ENCODE results near the gene SRD5A2. TPM values are rescaled to one million over a fixed set of nuclear protein-coding genes. Genes with fewer than 3 reads are reported as not detected.

Gene SRD5A2, protein sequence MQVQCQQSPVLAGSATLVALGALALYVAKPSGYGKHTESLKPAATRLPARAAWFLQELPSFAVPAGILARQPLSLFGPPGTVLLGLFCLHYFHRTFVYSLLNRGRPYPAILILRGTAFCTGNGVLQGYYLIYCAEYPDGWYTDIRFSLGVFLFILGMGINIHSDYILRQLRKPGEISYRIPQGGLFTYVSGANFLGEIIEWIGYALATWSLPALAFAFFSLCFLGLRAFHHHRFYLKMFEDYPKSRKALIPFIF
- not detected for total RNA-seq

GRCh38 chr2:31580321-31581117 is at the start of gene SRD5A2:
TSS of gene SRD5A2 (minus strand) at chr2:31580938. CDS start at chr2:31580900, 38 bp downstream.
- H3K4me1 Mint-ChIP-seq = peaks cover 2% of the 10 kb centered on the region
- POLR2A ChIA-PET = no interaction called here

DNA sequence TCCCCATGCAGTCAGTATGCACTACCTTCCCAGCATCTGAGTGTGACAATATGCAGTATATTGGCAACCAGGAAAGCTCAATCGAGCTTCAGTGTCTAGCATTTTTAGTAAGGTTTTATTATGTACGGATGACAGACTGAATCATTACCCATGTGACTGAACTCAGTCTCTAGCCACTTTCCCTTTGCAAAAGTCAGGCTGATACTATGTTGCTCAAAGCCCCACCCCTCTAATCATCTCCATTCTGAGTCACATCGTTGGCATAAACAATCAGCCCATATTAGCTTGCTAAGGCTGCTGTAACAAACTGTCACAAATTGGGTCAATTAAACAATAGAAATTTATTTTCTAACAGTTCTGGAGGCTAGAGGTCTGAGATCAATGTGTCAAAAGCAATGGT is 25.8 kb upstream of the SRD5A2 start:
- CTCF ChIA-PET = no interaction called here
- H3K36me3 Mint-ChIP-seq (ENCODE audit: low read depth) = no peaks in the 10 kb centered on the region
- H3K27me3 Mint-ChIP-seq = peaks cover 2% of the 10 kb centered on the region
- intact Hi-C loops (cut with DNase I, micrococcal nuclease) = no loop called here
- no peak overlapping the region for H3K27ac Mint-ChIP-seq
- H3K4me1 Mint-ChIP-seq = no peaks in the 10 kb centered on the region
- no peak for ATAC-seq
- peaks cover 18% of the 10 kb centered on the region for H3K9me3 Mint-ChIP-seq (ENCODE audit: low read depth)
- no peak overlapping the region for H3K4me3 Mint-ChIP-seq
- DNase-seq = no peak
- POLR2A ChIA-PET = no interaction called here

More at GRCh38 chr2:31580321-31581117, at the start of gene SRD5A2:
- intact Hi-C loops (cut with DNase I, micrococcal nuclease) = no loop called here
- Mint-ChIP-seq H3K9me3 (ENCODE audit: low read depth) (peaks cover 2% of the 10 kb centered on the region), H3K36me3 (ENCODE audit: low read depth) (no peaks in the 10 kb centered on the region), H3K27ac (no peak within 1 kb of the TSS), H3K27me3 (peaks cover 47% of the 10 kb centered on the region), H3K4me3 (no peak within 1 kb of the TSS)
- CTCF ChIA-PET = no interaction called here
- DNase-seq (peak; percentile 5), ATAC-seq (no peak)

GRCh38 chr2:31598694-31599093 is 18.0 kb upstream of the SRD5A2 start:
- no peak overlapping the region for H3K27ac Mint-ChIP-seq
- H3K4me1 Mint-ChIP-seq = no peaks in the 10 kb centered on the region
- intact Hi-C loops (cut with DNase I, micrococcal nuclease) = no loop called here
- POLR2A ChIA-PET = no interaction called here
- CTCF ChIA-PET = no interaction called here
- H3K27me3 Mint-ChIP-seq = peaks cover 2% of the 10 kb centered on the region
- no peak overlapping the region for H3K4me3 Mint-ChIP-seq
- no peak for DNase-seq
- no peaks in the 10 kb centered on the region for H3K36me3 Mint-ChIP-seq (ENCODE audit: low read depth)
- no peak for ATAC-seq
- peaks cover 21% of the 10 kb centered on the region for H3K9me3 Mint-ChIP-seq (ENCODE audit: low read depth)

DNA sequence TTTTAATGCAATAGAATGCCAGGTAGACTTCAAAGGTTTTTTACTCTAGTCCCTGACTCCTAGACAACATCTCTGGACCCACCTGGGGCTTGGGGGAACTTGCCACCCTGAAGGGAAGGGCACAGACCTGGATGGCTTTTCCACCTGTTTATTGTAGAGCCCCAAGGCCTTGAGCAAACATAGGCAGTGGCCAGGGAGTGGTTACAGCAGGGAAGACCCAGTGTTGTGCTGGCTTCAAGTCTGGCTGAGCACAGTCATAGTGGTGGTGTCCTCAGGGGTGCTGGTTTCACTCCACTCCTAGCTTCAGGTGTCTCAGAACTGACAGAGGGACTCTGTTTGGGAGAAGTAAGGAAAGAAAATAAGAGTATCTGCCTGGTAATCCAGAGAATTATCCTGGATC is 5.5 kb upstream of the SRD5A2 start:
- POLR2A ChIA-PET = no interaction called here
- Mint-ChIP-seq H3K4me1 (no peaks in the 10 kb centered on the region), H3K4me3 (no peak overlapping the region), H3K9me3 (ENCODE audit: low read depth) (peaks cover 7% of the 10 kb centered on the region), H3K36me3 (ENCODE audit: low read depth) (no peaks in the 10 kb centered on the region), H3K27ac (no peak overlapping the region), H3K27me3 (peaks cover 37% of the 10 kb centered on the region)
- ATAC-seq (no peak), DNase-seq (no peak)
- CTCF ChIA-PET = interaction anchor here (0.6 to 0.9 kb wide), 2 partner anchors 97 to 194 kb away, joined by 3 to 4 read pairs; no protein-coding TSS in a partner anchor
- intact Hi-C loops (cut with DNase I, micrococcal nuclease) = no loop called here

GRCh38 chr2:31581124-31581795 is 522 bp upstream of the SRD5A2 start:
- intact Hi-C loops (cut with DNase I, micrococcal nuclease) = no loop called here
- Mint-ChIP-seq H3K27ac (no peak overlapping the region), H3K9me3 (ENCODE audit: low read depth) (no peaks in the 10 kb centered on the region), H3K4me3 (no peak overlapping the region), H3K36me3 (ENCODE audit: low read depth) (no peaks in the 10 kb centered on the region), H3K27me3 (peaks cover 48% of the 10 kb centered on the region), H3K4me1 (peaks cover 2% of the 10 kb centered on the region)
- ChIA-PET CTCF (no interaction called here), POLR2A (no interaction called here)
- no peak for ATAC-seq
- no peak for DNase-seq

DNA sequence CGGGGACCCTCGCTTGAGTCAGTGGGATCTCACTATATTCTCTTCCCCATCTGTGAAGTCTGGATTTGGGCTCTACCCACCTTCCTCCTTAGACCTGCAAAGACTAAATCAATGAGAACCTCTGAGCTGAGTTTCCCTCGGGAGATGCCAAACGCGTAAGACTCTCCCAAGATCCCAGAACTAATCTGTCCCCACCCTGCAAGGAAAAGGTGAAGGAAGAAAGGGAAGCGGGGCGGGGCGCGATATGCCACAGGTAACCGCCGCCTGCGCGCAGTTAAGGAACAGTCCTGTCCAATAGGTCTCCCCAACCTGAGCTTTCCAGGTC is 780 bp downstream of the SRD5A2 start:
- Mint-ChIP-seq H3K36me3 (ENCODE audit: low read depth) (no peaks in the 10 kb centered on the region), H3K4me3 (no peak overlapping the region), H3K27ac (no peak overlapping the region), H3K4me1 (peaks cover 2% of the 10 kb centered on the region), H3K9me3 (ENCODE audit: low read depth) (peaks cover 2% of the 10 kb centered on the region), H3K27me3 (peaks cover 47% of the 10 kb centered on the region)
- ATAC-seq (no peak), DNase-seq (no peak)
- ChIA-PET CTCF (no interaction called here), POLR2A (no interaction called here)
- intact Hi-C loops (cut with DNase I, micrococcal nuclease) = no loop called here

GRCh38 chr2:31578316-31578715 is 2.4 kb downstream of the SRD5A2 start:
- H3K27ac Mint-ChIP-seq = no peak overlapping the region
- DNase-seq = no peak
- no peak overlapping the region for H3K4me3 Mint-ChIP-seq
- H3K27me3 Mint-ChIP-seq = peaks cover 43% of the 10 kb centered on the region
- ATAC-seq = no peak
- peaks cover 2% of the 10 kb centered on the region for H3K4me1 Mint-ChIP-seq
- ChIA-PET POLR2A (no interaction called here), CTCF (interaction anchor here (0.7 kb wide), 1 partner anchor 12 kb away, joined by 3 read pairs; no protein-coding TSS in a partner anchor)
- peaks cover 2% of the 10 kb centered on the region for H3K9me3 Mint-ChIP-seq (ENCODE audit: low read depth)
- H3K36me3 Mint-ChIP-seq (ENCODE audit: low read depth) = no peaks in the 10 kb centered on the region
- intact Hi-C loops (cut with DNase I, micrococcal nuclease) = no loop called here

DNA sequence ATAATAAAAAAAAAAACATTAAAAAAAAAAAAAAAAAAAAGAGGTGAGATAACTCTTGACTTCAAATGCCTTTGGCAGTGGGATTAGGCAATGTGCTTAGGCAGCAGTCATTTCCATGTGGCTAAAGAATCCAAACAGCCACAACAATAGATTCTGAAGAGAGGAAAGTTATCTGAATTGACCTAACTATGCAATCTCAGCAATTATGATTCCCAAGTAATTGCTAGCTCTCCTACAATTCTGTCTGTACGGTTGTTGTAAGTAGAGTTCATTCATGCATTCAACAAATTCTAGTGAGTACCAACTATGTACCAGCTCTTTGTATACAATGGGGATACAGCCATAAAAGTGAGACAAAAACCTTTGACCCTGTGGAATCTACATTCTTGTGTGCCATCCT is 3.6 kb downstream of the SRD5A2 start:
- peaks cover 2% of the 10 kb centered on the region for H3K4me1 Mint-ChIP-seq
- ChIA-PET CTCF (no interaction called here), POLR2A (no interaction called here)

GRCh38 chr2:31568585-31569201 is 12.0 kb downstream of the SRD5A2 start:
- ATAC-seq (no peak), DNase-seq (no peak)
- Mint-ChIP-seq H3K36me3 (ENCODE audit: low read depth) (no peaks in the 10 kb centered on the region), H3K4me3 (no peak overlapping the region), H3K4me1 (no peaks in the 10 kb centered on the region), H3K9me3 (ENCODE audit: low read depth) (peaks cover 6% of the 10 kb centered on the region), H3K27me3 (peaks cover 7% of the 10 kb centered on the region), H3K27ac (no peak overlapping the region)
- intact Hi-C loops (cut with DNase I, micrococcal nuclease) = no loop called here
- POLR2A ChIA-PET = no interaction called here
- CTCF ChIA-PET = no interaction called here

More for the DNA sequence above, 3.6 kb downstream of the SRD5A2 start:
- peaks cover 32% of the 10 kb centered on the region for H3K27me3 Mint-ChIP-seq
- intact Hi-C loops (cut with DNase I, micrococcal nuclease) = no loop called here
- ATAC-seq (no peak), DNase-seq (no peak)
- peaks cover 2% of the 10 kb centered on the region for H3K9me3 Mint-ChIP-seq (ENCODE audit: low read depth)
- no peaks in the 10 kb centered on the region for H3K36me3 Mint-ChIP-seq (ENCODE audit: low read depth)
- H3K4me3 Mint-ChIP-seq = no peak overlapping the region
- H3K27ac Mint-ChIP-seq = no peak overlapping the region

DNA sequence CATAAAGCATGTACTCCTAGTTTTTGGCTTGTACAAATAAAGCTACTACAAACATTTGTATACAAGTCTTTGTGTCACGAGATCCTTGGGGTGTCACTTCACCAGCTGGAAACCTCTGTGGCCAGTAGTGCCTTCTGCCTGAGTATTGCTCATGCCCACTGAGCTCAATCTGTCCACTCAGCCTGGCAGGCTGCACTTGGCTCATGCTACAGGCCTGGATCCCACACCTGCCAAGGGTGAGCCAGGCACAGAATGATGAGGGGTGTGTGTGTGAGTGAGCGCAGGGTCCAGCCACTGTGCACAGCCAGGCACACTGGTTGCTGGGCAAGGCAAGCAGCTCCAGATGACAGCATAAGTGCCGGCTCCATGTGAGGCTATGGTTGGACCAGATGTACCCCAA is 13.1 kb downstream of the SRD5A2 start:
- Mint-ChIP-seq H3K36me3 (ENCODE audit: low read depth) (no peaks in the 10 kb centered on the region), H3K9me3 (ENCODE audit: low read depth) (peaks cover 6% of the 10 kb centered on the region), H3K27me3 (peaks cover 11% of the 10 kb centered on the region), H3K4me1 (no peaks in the 10 kb centered on the region), H3K4me3 (no peak overlapping the region), H3K27ac (no peak overlapping the region)
- intact Hi-C loops (cut with DNase I, micrococcal nuclease) = no loop called here
- ChIA-PET CTCF (no interaction called here), POLR2A (no interaction called here)
- no peak for DNase-seq
- ATAC-seq = no peak

DNA sequence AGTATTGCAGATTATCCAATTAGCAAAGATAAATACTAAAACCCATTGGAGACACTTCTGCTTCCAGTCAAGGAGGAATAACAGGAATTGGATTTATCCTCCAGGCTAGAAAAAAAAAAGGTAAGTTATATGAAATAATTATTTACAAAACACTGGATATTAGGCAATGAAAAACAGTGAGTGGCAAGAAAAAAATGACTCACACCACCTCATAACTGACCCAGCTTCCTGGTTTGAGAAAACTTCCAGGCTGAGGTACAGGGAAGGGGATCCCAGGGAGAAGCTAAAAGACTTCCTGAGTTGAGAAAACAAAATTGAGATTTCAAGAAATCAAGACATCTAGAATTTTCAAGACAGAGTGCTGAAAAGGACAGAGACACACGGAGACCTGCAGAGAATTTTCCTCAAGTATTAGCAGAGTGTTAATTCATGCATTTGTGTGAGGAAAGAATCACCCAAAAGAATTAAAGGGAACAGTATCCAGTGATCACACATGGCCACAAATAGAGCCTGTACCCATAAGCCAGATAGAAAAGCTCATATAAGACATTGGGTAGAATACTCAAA is 17.4 kb downstream of the SRD5A2 start:
- ATAC-seq (no peak), DNase-seq (no peak)
- POLR2A ChIA-PET = no interaction called here
- Mint-ChIP-seq H3K4me3 (no peak overlapping the region), H3K27me3 (peaks cover 16% of the 10 kb centered on the region), H3K27ac (no peak overlapping the region), H3K9me3 (ENCODE audit: low read depth) (no peaks in the 10 kb centered on the region), H3K4me1 (no peaks in the 10 kb centered on the region), H3K36me3 (ENCODE audit: low read depth) (no peaks in the 10 kb centered on the region)
- intact Hi-C loops (cut with DNase I, micrococcal nuclease) = no loop called here
- CTCF ChIA-PET = no interaction called here
